Head of caudate nucleus (tissue), 42 donors: ENCODE measurements around the gene RBMY1J.
"Not testable (repeated sequence)": the region's sequence is repeated elsewhere in the genome, so short reads cannot be mapped to it uniquely, and the experiment has no call there.

ENCODE experiments used
- DNase-seq, 42 donors: peaks; one replicate each; pipeline versions ENCODE4 v3.0.0 to v3.0.0-alpha.2; 2020 to 2021; ENCODE audit warnings: mixed read lengths in 7 of 42
- intact Hi-C: fragments of 100-400 bp; cut with DNase I; formaldehyde crosslinking; loops from one replicate; pipeline ENCODE4 v1.15.0; 2022

The RBMY1J gene

DNA sequence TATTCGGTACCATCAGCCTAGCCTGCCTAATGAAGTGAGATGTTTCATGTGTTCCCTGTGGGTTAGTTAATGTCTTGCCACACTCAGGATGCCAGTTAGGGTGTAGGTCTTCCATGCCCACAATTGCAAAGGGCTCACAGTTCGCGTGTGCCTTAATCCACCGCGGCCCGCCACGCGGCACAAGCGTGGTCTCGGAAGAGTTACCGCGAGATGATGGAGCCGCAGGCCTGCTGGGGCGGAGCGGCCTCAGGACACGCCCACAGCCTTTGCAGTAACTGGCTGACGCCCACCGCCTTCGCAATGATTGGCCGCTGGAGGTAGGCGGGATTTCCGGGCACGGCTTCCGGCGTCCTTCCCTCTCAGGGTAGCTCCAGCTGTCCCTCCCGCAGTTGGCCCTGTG lies at the start of gene RBMY1J:
Gene RBMY1J (plus strand): TSS at position 301 of the 400 bp plus-strand sequence. CDS start 2,038 bp downstream, outside the sequence.
- DNase-seq, intact Hi-C loops: not testable (repeated sequence)

GRCh38 chrY:22367416-22367815 lies 35.8 kb upstream of the RBMY1J start:
- intact Hi-C loops, result no loop called here

GRCh38 chrY:22370623-22371022 lies 32.6 kb upstream of the RBMY1J start:
- intact Hi-C loops, result no loop called here

More at GRCh38 chrY:22367416-22367815, 35.8 kb upstream of the RBMY1J start:
- peak in 1 of 42 donors; percentile 6 for DNase-seq

DNA sequence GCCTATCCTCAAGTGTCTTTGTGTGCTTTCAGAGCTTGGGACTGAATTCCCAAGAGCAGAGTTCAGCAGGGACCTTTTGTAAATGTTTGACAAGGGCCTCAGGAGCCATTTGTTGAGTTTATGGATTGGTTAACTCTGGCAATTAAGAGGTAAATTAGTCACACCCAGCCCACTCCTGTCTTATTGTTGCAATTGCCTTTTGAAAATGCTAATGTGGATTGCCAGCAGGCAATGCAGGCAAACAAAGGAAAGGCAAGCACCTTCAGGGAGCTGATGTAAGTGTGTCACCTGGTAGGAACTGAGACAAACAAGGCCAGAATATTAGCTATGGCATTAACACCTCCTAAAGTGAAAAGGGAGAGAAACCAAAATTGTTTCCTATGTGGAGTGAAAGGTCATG lies 29.7 kb upstream of the RBMY1J start:
- DNase-seq, result no peak
- intact Hi-C loops, result no loop called here

More at GRCh38 chrY:22370623-22371022, 32.6 kb upstream of the RBMY1J start:
- no peak for DNase-seq

DNA sequence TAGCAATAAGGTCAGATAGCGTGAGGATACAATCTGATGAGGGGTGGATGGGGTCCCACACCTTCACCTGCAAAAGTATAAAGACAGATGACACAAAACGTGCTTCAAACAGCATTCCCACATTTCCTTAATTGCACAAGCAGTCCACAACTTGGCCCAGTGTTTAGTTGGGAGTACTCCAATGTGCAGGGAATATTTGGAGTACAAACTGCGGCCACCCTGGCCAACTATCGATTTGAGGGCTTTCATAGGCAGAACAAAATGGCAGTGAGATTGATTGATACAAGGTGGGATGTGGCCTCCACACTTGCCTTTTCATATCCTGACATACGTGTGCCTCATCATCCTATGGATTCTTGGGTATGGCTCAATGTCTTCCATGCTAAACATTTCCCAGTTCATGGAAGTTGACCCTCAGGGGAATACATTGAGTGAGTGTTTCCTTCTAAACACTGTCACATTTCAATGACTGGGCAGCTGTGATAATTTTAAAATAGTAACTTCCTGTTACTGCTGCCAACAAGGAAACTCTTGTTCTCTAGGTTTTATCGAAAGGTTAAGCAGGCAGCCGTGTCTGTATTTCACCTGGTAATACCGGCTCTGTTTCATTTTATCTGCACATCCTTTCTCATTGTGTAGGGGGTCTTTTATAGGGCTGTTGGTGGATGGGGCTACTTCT lies 41.6 kb downstream of the RBMY1J start:
- intact Hi-C loops, result not testable (repeated sequence)

DNA sequence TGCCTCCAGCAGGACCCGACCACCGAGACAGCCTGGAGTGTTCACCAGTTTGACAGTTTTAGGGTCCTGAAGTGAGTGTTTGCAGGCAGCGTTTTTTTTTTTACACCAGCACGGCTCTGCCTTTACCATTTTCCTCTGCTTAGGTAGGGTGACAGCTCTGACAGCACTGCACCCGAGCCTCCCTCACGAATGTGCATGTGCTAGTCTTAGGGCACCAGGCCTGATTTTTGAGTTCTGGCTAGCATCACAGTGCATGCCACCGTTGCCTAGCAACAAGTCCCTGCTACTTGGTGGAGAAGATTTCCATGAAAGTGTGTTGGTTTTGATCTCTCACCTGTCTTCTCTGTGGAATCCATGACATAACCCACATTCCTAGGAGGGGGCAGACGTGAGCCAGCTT lies 52.3 kb downstream of the RBMY1J start:
- DNase-seq, intact Hi-C loops: not testable (repeated sequence)

More for the DNA sequence above, 41.6 kb downstream of the RBMY1J start:
- DNase-seq, result not testable (repeated sequence)

- DNase-seq, intact Hi-C loops: not testable (repeated sequence)
These were observed 58.8 kb downstream of the RBMY1J start for GRCh38 chrY:22461962-22462361.
